Smooth muscle cell of the brain vasculature (primary cell): Measurements from ENCODE around the gene RAP2C.
"Not testable (repeated sequence)": the region's sequence is repeated elsewhere in the genome, so short reads cannot be mapped to it uniquely, and the experiment has no call there.

Source experiments
- DNase-seq: peaks from one replicate; pipeline ENCODE4 v3.0.0-alpha.2; 2012; ENCODE audit warnings: low read depth, low spot score

RAP2C gene

DNA sequence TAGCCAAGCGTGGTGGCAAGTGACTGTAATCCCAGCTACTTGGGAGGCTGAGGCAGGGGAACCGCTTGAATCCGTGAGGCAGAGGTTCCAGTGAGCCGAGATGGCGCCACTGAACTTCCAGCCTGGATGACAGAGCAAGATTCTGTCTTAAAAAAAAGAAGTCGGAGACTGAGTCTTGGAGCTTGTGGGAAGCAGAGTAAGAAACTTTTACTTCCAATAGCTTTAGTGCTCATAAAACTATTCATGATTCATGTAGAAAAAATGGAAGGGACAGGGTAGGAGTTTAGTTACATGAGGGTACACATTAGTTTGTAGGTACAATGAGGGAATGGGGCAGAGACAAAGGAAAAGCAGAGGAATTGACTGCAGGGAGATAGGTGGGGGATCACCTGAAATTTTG lies 19.3 kb downstream of the RAP2C start:
- no peak for DNase-seq

DNA sequence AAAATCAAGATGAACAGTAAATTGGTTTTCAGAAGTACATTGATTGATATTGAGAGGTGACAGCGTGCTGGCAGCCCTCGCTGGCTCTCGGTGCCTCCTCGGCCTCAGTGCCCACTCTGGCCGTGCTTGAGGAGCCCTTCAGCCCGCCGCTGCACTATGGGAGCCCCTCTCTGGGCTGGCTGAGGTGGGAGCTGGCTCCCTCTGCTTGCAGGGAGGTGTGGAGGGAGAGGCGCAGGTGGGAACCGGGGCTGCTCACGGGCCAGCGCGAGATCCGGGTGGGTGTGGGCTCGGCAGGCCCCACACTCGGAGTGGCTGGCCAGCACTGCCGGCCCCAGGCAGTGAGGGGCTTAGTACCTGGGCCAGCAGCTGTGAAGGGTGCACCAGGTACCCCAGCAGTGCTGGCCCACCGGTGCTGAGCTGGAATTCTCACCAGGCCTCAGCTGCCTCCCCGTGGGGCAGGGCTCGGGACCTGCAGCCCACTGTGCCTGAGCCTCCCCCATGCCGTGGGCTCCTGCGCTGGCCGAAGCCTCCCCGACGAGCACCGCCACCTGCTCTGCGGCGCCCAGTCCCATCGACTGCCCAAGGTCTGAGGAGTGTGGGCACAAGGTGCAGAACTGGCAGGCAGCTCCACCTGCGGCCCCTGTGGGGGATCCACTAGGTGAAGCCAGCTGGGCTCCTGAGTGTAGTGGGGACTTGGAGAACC lies 25.2 kb downstream of the RAP2C start:
- no peak for DNase-seq

DNA sequence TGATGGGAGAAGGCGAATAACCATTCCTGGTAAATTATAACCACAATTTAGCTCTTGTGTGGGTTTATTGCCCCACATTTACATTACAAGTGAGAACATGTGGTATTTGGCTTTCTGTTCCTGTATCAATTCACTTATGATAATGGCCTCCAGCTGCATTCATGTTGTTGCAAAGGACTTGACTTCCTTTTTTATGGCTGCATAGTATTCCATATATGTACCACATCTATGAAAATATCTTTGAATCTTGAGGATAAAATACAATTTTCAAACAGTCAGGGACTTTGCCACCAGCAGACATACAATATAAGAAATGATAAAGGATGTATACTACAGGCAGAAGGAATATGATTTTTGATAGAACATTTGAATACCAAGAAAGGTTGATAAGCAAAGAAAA lies 27.3 kb downstream of the RAP2C start:
- DNase-seq = no peak

DNA sequence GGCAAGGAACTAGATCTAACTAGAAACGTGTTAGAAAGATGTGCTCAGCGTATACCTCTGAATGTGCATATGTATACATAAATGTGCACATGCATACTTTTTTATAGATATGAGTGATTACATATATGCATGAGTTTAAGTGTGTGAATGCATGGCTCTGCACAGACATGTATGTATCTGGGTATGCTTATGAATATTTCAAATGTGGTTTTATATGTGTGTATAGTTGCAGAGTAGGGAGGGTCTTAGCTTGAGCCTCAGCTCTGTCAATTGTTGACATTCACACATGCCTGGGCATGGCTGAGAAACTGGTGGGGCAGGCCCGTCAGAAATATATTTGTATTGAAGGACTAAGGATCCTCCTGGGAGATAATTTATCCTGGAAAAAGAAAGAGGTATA lies 31.1 kb downstream of the RAP2C start:
- no peak for DNase-seq

DNA sequence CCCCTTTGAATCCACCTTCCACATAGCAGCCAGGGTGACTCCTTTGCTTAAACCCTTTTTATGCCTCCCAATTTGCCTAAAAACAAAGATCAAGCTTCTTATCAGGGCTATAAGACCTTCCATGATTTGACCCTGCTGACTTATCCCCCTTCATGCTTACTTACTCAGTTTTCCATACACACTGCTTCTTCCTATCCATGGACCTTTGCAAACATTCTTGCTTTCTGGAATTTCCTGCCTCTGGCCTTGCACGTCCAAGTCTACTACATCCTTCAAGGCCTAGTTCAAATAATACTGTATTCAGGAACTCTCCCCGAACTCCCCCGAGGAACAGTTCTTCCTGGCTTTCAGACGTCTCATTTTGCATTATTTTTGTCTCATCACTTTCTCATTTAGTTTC lies 31.8 kb downstream of the RAP2C start:
- DNase-seq = no peak

DNA sequence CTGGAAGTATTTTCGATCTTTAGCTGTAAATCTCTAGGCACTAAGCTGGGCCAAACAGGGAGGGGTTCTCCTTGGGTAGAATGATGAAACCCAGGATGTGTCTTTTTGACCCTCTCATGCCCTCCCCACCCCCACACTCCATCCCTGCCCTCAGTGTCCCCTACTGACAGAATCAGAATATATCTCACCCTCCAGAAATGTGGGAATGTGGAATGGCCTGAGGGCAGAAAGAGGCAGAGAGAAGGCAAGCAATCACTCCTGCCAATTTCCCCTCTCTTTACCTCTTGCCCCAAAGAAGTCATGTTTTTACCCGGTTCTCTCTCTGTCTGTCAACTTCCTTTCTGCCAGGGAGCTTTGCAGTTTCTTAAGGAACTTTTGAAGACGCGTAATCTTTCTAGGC lies 34.4 kb downstream of the RAP2C start:
- DNase-seq = no peak

DNA sequence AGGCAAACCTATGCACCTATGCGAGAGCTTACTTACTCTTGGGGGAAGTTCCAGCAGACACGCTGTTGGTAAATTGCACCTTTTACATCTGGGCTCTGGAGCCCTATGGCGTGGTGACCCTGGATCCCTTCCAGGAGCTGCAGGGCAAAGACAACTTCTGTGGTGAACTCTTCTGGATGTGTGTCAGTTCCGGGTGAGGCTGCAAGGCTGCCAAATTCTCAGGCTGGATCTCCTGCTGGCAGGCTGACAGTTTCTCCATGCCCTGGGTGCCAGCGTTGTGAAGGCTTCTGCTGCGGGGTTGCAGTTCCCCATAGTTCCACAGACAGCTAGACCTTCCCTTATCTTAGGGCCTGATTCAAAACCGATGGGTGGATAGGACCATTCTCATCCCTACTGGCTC lies 37.9 kb downstream of the RAP2C start:
- no peak for DNase-seq

DNA sequence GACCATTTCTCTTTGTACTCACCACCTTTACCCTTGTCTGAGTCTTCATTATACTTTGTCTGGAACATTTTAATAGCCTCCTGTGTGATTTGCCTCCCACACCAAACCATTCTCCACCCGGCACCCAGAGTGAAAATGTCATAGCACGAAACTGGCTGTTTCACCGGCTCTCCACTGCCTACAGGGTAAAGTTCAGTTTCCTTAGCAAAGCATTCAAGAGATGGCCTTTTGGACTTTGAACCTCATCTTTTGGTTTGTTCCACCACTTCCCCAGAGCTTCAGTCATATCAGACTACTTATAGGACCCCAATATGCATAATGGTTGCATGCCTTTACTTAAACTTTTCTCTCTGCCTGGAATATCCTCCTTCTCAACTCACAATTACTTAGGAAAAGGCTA lies 38.3 kb downstream of the RAP2C start:
- no peak for DNase-seq

DNA sequence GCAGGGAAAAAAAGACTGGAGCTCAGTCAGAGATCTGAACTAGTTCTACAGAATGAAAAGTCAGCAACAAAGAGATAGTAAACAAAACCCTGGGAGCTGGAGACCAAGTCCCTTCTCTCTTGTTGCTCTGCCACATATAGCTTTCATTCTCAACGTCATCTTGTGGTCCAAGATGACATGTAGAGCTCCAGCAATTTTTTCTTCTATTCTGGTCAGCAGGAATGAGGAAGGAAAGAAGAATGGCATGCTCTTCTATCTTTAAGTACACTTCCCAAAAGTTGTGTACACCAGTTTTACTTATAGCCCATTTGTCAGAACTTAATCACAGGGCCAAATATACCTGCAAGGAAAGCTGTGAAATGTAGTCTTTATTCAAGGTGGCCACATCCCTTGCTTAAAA lies 45.6 kb downstream of the RAP2C start:
- DNase-seq = no peak

DNA sequence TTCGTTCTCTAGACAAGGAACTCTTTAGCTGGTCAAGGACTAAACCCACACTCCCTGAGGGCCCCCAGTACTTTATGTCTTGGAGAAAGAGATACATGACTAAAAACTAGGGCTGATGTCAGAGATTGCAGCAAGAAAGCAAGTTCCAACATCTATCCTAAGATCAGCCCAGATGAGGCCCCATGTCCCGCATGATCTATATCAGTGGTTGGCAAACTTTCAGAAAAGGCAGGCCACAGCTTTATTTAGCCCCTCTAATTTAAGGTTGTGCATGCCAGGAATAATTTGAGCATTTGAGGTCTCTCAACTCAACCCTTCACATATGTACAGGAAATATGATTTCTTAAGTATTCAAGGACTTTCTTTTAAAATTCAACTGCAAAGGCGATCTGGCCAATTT lies 47.4 kb downstream of the RAP2C start:
- no peak for DNase-seq

DNA sequence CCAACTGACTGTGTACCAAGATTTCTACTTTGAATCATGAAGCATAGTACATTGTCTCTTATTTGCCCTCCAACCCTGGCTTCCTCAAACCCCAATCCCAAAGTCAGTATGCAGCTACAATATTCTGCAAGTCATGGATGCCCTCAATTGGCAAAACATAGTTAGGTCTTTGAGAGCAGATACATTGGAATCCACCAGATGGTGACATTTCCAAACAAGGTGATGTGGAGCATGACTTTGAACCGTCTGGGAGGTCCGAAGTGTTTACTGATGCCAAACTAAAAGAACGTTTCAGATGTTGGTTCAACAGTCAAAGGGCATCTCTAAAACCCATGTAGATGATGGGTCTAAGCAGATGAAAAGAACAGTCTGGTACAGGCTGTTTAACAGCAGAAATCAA lies 47.8 kb downstream of the RAP2C start:
- no peak for DNase-seq

DNA sequence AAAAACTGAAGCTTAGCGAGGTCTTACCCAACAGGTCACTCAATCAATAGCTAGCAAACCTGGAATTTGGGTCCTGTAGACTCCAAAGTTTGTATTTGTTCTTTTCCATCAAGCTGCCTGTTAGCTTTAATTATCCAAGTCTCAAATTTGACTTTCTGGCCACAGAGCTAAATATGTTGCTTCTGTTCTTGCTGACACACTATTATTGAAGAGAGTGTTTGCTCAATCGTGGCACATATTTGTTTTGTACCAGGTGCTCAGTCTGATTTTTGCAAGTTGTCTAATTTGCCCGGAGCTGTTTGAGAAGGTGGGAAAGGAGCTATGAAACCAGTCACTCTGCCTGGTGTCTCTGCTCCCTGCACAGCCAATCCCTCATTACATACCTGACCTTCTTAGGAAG lies 49.7 kb downstream of the RAP2C start:
- no peak for DNase-seq

DNA sequence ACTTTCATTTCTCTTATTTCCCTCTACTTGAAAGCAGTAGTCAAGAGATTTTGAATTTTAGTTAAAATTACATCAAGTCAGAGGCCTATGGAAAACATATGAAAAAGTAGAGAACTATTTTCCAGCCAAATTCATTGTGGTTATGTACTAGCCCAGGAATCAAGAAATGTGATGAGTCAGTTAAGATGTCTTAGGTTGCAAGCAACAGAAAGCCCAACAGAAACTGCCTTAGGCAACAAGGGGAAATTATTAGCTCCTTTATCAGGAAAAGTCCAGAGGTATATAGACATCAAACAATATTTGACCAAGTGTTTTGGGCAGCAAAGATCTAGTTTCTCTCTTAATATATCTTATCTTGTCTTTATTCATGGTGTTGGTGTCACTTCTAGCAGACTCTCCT lies 53.6 kb downstream of the RAP2C start:
- no peak for DNase-seq

DNA sequence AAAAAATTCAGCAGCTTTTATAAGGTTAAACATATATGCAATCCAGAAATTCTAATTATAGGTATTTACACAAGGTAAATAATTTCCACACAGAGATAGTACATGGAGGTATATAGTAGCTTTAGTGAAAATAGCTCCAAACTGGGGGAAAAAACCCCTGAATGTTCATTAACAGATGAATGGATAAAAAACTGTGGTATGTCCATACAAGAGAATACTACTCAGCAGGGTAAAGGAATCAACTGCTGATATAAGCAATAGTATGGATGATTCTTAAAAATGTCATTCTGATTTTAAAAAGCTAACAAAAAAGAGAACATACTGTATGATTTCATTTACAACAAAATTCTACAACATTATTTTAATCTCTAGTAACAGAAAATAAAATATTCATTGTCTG lies 54.2 kb downstream of the RAP2C start:
- no peak for DNase-seq

DNA sequence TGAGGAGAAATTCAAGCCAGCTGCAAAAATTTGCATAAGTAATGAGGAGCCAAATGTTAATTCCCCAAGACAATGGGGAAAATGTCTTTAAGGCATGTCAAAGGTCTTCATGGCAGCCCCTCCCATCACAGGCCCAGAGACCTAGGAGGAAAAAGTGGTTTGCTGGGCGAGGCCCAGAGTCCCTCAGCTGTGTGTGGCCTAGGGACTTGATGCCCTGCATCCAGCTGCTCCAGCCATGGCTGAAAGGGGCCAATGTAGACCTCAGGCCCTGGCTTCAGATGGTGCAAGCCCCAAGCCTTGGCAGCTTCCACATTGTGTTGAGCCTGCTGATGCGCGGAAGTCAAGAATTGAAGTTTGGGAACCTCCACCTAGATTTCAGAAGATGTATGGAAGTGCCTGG lies 56.2 kb downstream of the RAP2C start:
- DNase-seq = not testable (repeated sequence)

DNA sequence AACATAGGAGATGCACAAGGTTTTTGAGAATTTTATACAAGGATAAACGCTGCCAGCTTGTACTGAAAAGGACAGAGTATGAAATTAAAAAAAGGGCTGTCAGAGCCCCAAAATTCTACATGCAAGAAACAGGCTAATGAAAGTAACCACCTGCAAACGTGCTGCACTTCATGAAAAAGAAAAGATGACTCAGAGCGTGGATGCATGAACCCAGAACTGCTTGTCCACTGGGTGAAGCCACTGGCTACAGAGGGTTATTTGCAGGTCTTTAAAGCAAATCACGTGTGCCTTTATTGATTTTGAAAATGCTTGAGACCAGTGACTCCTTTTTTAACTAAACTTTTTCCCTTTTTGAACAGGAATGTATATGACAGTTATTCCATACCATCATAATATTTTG lies 66.1 kb downstream of the RAP2C start:
- no peak for DNase-seq
